ENCODE measurements around the gene CAND2.

The CAND2 gene

GRCh38 chr3:12752809-12753208 is 43.7 kb upstream of the CAND2 start:
- DNase-seq (ENCODE audit: low read depth) = no peak
- no peak overlapping the region for H3K4me3 ChIP-seq (ENCODE audit: low read depth, low read length)
- no peak for TF ChIP-seq CTCF (IDR thresholded peaks at IDR 0.05; ENCODE audit: control insufficient read depth, extremely low read depth, insufficient read depth)

GRCh38 chr3:12753275-12754028 is 43.0 kb upstream of the CAND2 start:
- TF ChIP-seq CTCF (IDR thresholded peaks at IDR 0.05; ENCODE audit: control insufficient read depth, extremely low read depth, insufficient read depth) = no peak
- H3K4me3 ChIP-seq (ENCODE audit: low read depth, low read length) = no peak overlapping the region
- DNase-seq (ENCODE audit: low read depth) = no peak

GRCh38 chr3:12754313-12754712 is 42.2 kb upstream of the CAND2 start:
- TF ChIP-seq CTCF (IDR thresholded peaks at IDR 0.05; ENCODE audit: control insufficient read depth, extremely low read depth, insufficient read depth) = no peak
- DNase-seq (ENCODE audit: low read depth) = no peak
- H3K4me3 ChIP-seq (ENCODE audit: low read depth, low read length) = no peak overlapping the region

- TF ChIP-seq CTCF (IDR thresholded peaks at IDR 0.05; ENCODE audit: control insufficient read depth, extremely low read depth, insufficient read depth) = no peak
- no peak overlapping the region for H3K4me3 ChIP-seq (ENCODE audit: low read depth, low read length)
- no peak for DNase-seq (ENCODE audit: low read depth)
Measured at GRCh38 chr3:12755754-12756153, 40.7 kb upstream of the CAND2 start.

- TF ChIP-seq CTCF (IDR thresholded peaks at IDR 0.05; ENCODE audit: control insufficient read depth, extremely low read depth, insufficient read depth) = no peak
- DNase-seq (ENCODE audit: low read depth) = no peak
- H3K4me3 ChIP-seq (ENCODE audit: low read depth, low read length) = no peak overlapping the region
Measured at GRCh38 chr3:12756175-12756574, 40.3 kb upstream of the CAND2 start.

- no peak for TF ChIP-seq CTCF (IDR thresholded peaks at IDR 0.05; ENCODE audit: control insufficient read depth, extremely low read depth, insufficient read depth)
- H3K4me3 ChIP-seq (ENCODE audit: low read depth, low read length) = no peak overlapping the region
- no peak for DNase-seq (ENCODE audit: low read depth)
Measured at GRCh38 chr3:12756635-12757034, 39.8 kb upstream of the CAND2 start.

All from LNCaP clone FGC (cell line).